KOPT-K1 (cell line): Measurements from ENCODE around the gene SLC2A11.
"Not testable (repeated sequence)": the region's sequence is repeated elsewhere in the genome, so short reads cannot be mapped to it uniquely, and the experiment has no call there.

Source experiments
- H3K27ac ChIP-seq: fragments of 200-600 bp; sonication (generic); 2 replicates; pipeline ENCODE4 v1.5.1; 2016; ENCODE audit warnings: antibody characterized with exemption, mild to moderate bottlenecking, low read depth, low read length; ENCODE audit not compliant: poor library complexity, severe bottlenecking
- H3K36me3 ChIP-seq: fragments of 200-600 bp; sonication (generic); 2 replicates; pipeline ENCODE4 v1.5.1; 2017; ENCODE audit warnings: antibody characterized with exemption, mild to moderate bottlenecking, low read length, moderate library complexity; ENCODE audit not compliant: insufficient read depth
- H3K9me3 ChIP-seq: fragments of 200-600 bp; sonication (generic); 2 replicates; pipeline ENCODE4 v1.5.1; 2017; ENCODE audit warnings: antibody characterized with exemption, low read length, mild to moderate bottlenecking; ENCODE audit not compliant: insufficient read depth, poor library complexity, severe bottlenecking

Gene SLC2A11

GRCh38 chr22:23913306-23913660, 55.6 kb downstream of the SLC2A11 start:
- H3K36me3 ChIP-seq = 0 out of 2 replicates have a peak, but pooled peaks cover under 1% of the 10 kb centered on the region
- no peaks in the 10 kb centered on the region for H3K9me3 ChIP-seq
- peak overlapping the region; percentile 94 for H3K27ac ChIP-seq

- Histone ChIP-seq H3K36me3 (0 out of 2 replicates have a peak, but pooled peaks cover 5% of the 10 kb centered on the region), H3K9me3 (no peaks in the 10 kb centered on the region), H3K27ac (peak overlapping the region; percentile 94)
Observed at GRCh38 chr22:23913661-23914353, 56.1 kb downstream of the SLC2A11 start.

- Histone ChIP-seq H3K27ac (no peak overlapping the region), H3K9me3 (no peaks in the 10 kb centered on the region), H3K36me3 (peaks cover 5% of the 10 kb centered on the region; the same call in 1 of the 2 replicates)
Observed at GRCh38 chr22:23915290-23915689, 57.6 kb downstream of the SLC2A11 start.

GRCh38 chr22:23920267-23920611, 62.6 kb downstream of the SLC2A11 start:
- not testable (repeated sequence) for H3K9me3 ChIP-seq, H3K27ac ChIP-seq
- peaks cover 31% of the 10 kb centered on the region; the same call in 1 of the 2 replicates for H3K36me3 ChIP-seq

GRCh38 chr22:23921586-23922201, 64.0 kb downstream of the SLC2A11 start:
- H3K9me3 ChIP-seq = peaks cover 18% of the 10 kb centered on the region
- H3K36me3 ChIP-seq = peaks cover 45% of the 10 kb centered on the region; the same call in 1 of the 2 replicates

GRCh38 chr22:23922921-23923320, 65.2 kb downstream of the SLC2A11 start:
- H3K27ac ChIP-seq = no peak overlapping the region
- peaks cover 20% of the 10 kb centered on the region for H3K9me3 ChIP-seq
- peaks cover 57% of the 10 kb centered on the region; the same call in 1 of the 2 replicates for H3K36me3 ChIP-seq

More at GRCh38 chr22:23921586-23922201, 64.0 kb downstream of the SLC2A11 start:
- not testable (repeated sequence) for H3K27ac ChIP-seq

- Histone ChIP-seq H3K27ac (no peak overlapping the region), H3K36me3 (peaks cover 69% of the 10 kb centered on the region; the same call in 1 of the 2 replicates), H3K9me3 (peaks cover 22% of the 10 kb centered on the region)
Observed at GRCh38 chr22:23925020-23925606, 67.4 kb downstream of the SLC2A11 start.

- H3K27ac ChIP-seq = no peak overlapping the region
- H3K9me3 ChIP-seq = peaks cover 29% of the 10 kb centered on the region
- H3K36me3 ChIP-seq = peaks cover 76% of the 10 kb centered on the region; the same call in 1 of the 2 replicates
Observed at GRCh38 chr22:23926561-23926960, 68.9 kb downstream of the SLC2A11 start.
